B cell (primary cell): ENCODE data around the gene PHACTR2. TPM values are rescaled to one million over a fixed set of nuclear protein-coding genes. Genes with fewer than 3 reads are reported as not detected.

Source experiments
- ATAC-seq: fragments of 200-7000 bp; cut with Tn5 transposase; one replicate; pipeline ENCODE4 v1.10.0; 2021; ENCODE audit warnings: low read depth, mild to moderate bottlenecking, moderate number of reproducible peaks, moderate library complexity
- CTCF ChIA-PET: fragments of 350-600 bp; sonication (Branson Sonifier 250); formaldehyde crosslinking; loops from one replicate; lab custom pipeline; 2021; ENCODE audit warnings: antibody characterized with exemption, inconsistent platforms; lab: Charles Lee
- POLR2A ChIA-PET: fragments of 350-600 bp; sonication (Branson Sonifier 250); formaldehyde crosslinking; loops from one replicate; lab custom pipeline; 2021; ENCODE audit warnings: antibody characterized with exemption; lab: Charles Lee
- DNase-seq: peaks from one replicate; pipeline ENCODE4 v3.0.0; 2013
- H2AFZ ChIP-seq: 2 replicates; pipeline ENCODE4 v1.6.1; 2012; ENCODE audit warnings: mild to moderate bottlenecking, low read depth, low read length; ENCODE audit not compliant: insufficient read depth, poor library complexity, severe bottlenecking
- H3K27ac ChIP-seq, 2 donors: 1 replicate in 1 of 2; 2 replicates in 1 of 2; pipeline ENCODE4 v1.5.1; 2012 to 2013; ENCODE audit warnings: low read length in 2 of 2, mild to moderate bottlenecking in 2 of 2, moderate library complexity in 1 of 2
- H3K27me3 ChIP-seq, 4 experiments: fragments of 200-600 bp in 1 of 4; sonication (generic) in 1 of 4; replicated peaks in 1 of 4; 1 replicate in 2 of 4; 2 replicates in 2 of 4; pipeline versions ENCODE4 v1.6.1 to v1.7.0; 2013 to 2016; ENCODE audit warnings: low read length in 3 of 4, mild to moderate bottlenecking in 2 of 4, mixed read lengths in 1 of 4, moderate library complexity in 1 of 4; ENCODE audit not compliant: insufficient read depth in 4 of 4, control insufficient read depth in 3 of 4; ENCODE audit errors: control extremely low read depth in 1 of 4
- H3K36me3 ChIP-seq, 2 experiments: replicated peaks in 1 of 2; 1 replicate in 1 of 2; 2 replicates in 1 of 2; pipeline versions ENCODE4 v1.6.1 to v1.7.1; 2013; ENCODE audit warnings: low read length in 1 of 2; ENCODE audit not compliant: insufficient read depth in 2 of 2, control insufficient read depth in 1 of 2; ENCODE audit errors: control extremely low read depth in 1 of 2, extremely low read depth in 1 of 2
- H3K4me1 ChIP-seq, 2 donors: fragments of 200-600 bp in 1 of 2; sonication (generic) in 1 of 2; 1 replicate in 1 of 2; 2 replicates in 1 of 2; pipeline versions ENCODE4 v1.5.1 to v1.6.1; 2013 to 2017; ENCODE audit warnings: low read length in 2 of 2; ENCODE audit not compliant: control insufficient read depth in 2 of 2, insufficient read depth in 2 of 2
- H3K4me2 ChIP-seq: replicated peaks from 2 replicates; pipeline ENCODE3; 2012; ENCODE audit warnings: mild to moderate bottlenecking, low read depth, low read length; ENCODE audit not compliant: poor library complexity, severe bottlenecking
- H3K4me3 ChIP-seq, 5 experiments: fragments of 200-600 bp in 1 of 5; sonication (generic) in 1 of 5; 1 replicate in 3 of 5; 2 replicates in 2 of 5; pipeline versions ENCODE4 v1.5.1 to v1.7.0; 2011 to 2016; ENCODE audit warnings: low read length in 4 of 5, mild to moderate bottlenecking in 4 of 5, low read depth in 2 of 5, control low read depth in 1 of 5, moderate library complexity in 1 of 5; ENCODE audit not compliant: insufficient read depth in 1 of 5; ENCODE audit errors: control extremely low read depth in 1 of 5, extremely low read depth in 1 of 5
- H3K79me2 ChIP-seq: fragments of 200-600 bp; sonication (generic); one replicate; pipeline ENCODE4 v1.6.0; 2016; ENCODE audit warnings: low read length; ENCODE audit not compliant: control insufficient read depth, insufficient read depth
- H3K9ac ChIP-seq: fragments of 200-600 bp; sonication (generic); 2 replicates; pipeline ENCODE4 v1.6.1; 2017; ENCODE audit warnings: mild to moderate bottlenecking, low read length, moderate library complexity
- H3K9me3 ChIP-seq, 3 donors: one replicate each; pipeline versions ENCODE4 v1.6.1 to v1.7.1; 2013; ENCODE audit warnings: low read length in 2 of 3; ENCODE audit not compliant: control insufficient read depth in 2 of 3, insufficient read depth in 1 of 3; ENCODE audit errors: control extremely low read depth in 1 of 3
- H4K20me1 ChIP-seq: 2 replicates; pipeline ENCODE4 v1.6.0; 2012; ENCODE audit warnings: mild to moderate bottlenecking, low read length; ENCODE audit not compliant: insufficient read depth, control insufficient read depth, poor library complexity, severe bottlenecking
- H3K27ac Mint-ChIP-seq: one replicate; pipeline ENCODE4 v1.8.0; 2021; ENCODE audit warnings: mixed read lengths
- H3K27me3 Mint-ChIP-seq: one replicate; pipeline ENCODE4 v1.8.0; 2021; ENCODE audit warnings: mixed read lengths
- H3K4me1 Mint-ChIP-seq: one replicate; pipeline ENCODE4 v1.8.0; 2021; ENCODE audit warnings: mixed read lengths
- H3K4me3 Mint-ChIP-seq: one replicate; pipeline ENCODE4 v1.8.0; 2021; ENCODE audit warnings: mixed read lengths
- H3K9me3 Mint-ChIP-seq: one replicate; pipeline ENCODE4 v1.8.0; 2022; ENCODE audit warnings: mixed read lengths; ENCODE audit not compliant: insufficient read depth
- EZH2 ChIP-seq: IDR thresholded peaks from 2 replicates; pipeline ENCODE4 v1.6.1; 2012; ENCODE audit warnings: borderline replicate concordance, low read depth, mild to moderate bottlenecking, moderate library complexity, low read length; ENCODE audit not compliant: insufficient read depth, poor library complexity, severe bottlenecking
- WGBS: methylation state at CpG from one replicate; pipeline ENCODE4 v1.1.5; 2013; ENCODE audit warnings: missing lambda C conversion rate; ENCODE audit not compliant: insufficient coverage; 5-methylcytosine and 5-hydroxymethylcytosine counted together
- intact Hi-C: fragments of 100-400 bp; cut with micrococcal nuclease; formaldehyde crosslinking; loops from one replicate; pipeline ENCODE4 v1.10.0; 2022
- polyA plus RNA-seq: library from polyadenylated mRNA; depleted of rRNA; stranded (reverse); fragments of >200 nt; gene quantifications from 2 replicates; pipeline ENCODE4 v1.2.3, GENCODE V29; 2012
- small RNA-seq: library from RNA; depleted of rRNA; stranded (forward); fragments of <200 nt; gene quantifications from one replicate; pipeline ENCODE3, GENCODE V24; 2012; ENCODE audit warnings: low replicate concordance, low read depth; ENCODE audit not compliant: insufficient read length
- total RNA-seq, 2 donors: library from RNA; stranded (reverse); fragments of 120-200 nt in 1 of 2; gene quantifications; 1 replicate in 1 of 2; 2 replicates in 1 of 2; pipeline versions ENCODE4 v1.2.3 to v1.2.4, GENCODE V29; 2013 to 2022
- TF ChIP-seq, protein P1 (sequence below): fragments of 200-600 bp; IDR thresholded peaks from one replicate; pipeline ENCODE4 v1.8.0; 2022; ENCODE audit warnings: antibody characterized with exemption, mild to moderate bottlenecking

Gene PHACTR2
- total and polyA plus RNA-seq, 2 donors (not counting 1 experiment from before 2014, with no cell fraction given), result 1.1 to 10.6 TPM

- ChIA-PET POLR2A (no interaction called here), CTCF (no interaction called here)
- Histone ChIP-seq H3K9ac (no peak overlapping the region), H3K9me3 (peaks cover 0 to 18% (median 0%) of the 10 kb centered on the region in 3 donors), H3K4me3 (no peak overlapping the region), H3K36me3 (no peaks in the 10 kb centered on the region), H3K27ac (no peak overlapping the region), H3K27me3 (no peaks in the 10 kb centered on the region), H4K20me1 (no peaks in the 10 kb centered on the region), H3K4me1 (no peaks in the 10 kb centered on the region), H3K4me2 (no peak overlapping the region), H2AFZ (no peak overlapping the region), H3K79me2 (no peaks in the 10 kb centered on the region)
- intact Hi-C loops, result no loop called here
- Mint-ChIP-seq H3K4me1 (peaks cover 4% of the 10 kb centered on the region), H3K27ac (no peak overlapping the region), H3K9me3 (peaks cover 2% of the 10 kb centered on the region), H3K27me3 (no peaks in the 10 kb centered on the region), H3K4me3 (no peak overlapping the region)
- 95% methylated on average over 2 of the region's 3 CpGs for WGBS
- TF ChIP-seq EZH2, result no peak
- TF ChIP-seq, protein P1, sequence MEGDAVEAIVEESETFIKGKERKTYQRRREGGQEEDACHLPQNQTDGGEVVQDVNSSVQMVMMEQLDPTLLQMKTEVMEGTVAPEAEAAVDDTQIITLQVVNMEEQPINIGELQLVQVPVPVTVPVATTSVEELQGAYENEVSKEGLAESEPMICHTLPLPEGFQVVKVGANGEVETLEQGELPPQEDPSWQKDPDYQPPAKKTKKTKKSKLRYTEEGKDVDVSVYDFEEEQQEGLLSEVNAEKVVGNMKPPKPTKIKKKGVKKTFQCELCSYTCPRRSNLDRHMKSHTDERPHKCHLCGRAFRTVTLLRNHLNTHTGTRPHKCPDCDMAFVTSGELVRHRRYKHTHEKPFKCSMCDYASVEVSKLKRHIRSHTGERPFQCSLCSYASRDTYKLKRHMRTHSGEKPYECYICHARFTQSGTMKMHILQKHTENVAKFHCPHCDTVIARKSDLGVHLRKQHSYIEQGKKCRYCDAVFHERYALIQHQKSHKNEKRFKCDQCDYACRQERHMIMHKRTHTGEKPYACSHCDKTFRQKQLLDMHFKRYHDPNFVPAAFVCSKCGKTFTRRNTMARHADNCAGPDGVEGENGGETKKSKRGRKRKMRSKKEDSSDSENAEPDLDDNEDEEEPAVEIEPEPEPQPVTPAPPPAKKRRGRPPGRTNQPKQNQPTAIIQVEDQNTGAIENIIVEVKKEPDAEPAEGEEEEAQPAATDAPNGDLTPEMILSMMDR, result no peak
- ATAC-seq (no peak), DNase-seq (no peak)
Measured at GRCh38 chr6:143878272-143878760, 200.6 kb downstream of the PHACTR2 start.

- no peaks in the 10 kb centered on the region for H3K27me3 Mint-ChIP-seq
- ATAC-seq (no peak), DNase-seq (no peak)
- Histone ChIP-seq H3K9me3 (peaks cover 0 to 11% (median 0%) of the 10 kb centered on the region in 3 donors), H3K36me3 (no peaks in the 10 kb centered on the region), H3K4me3 (no peak overlapping the region), H4K20me1 (no peaks in the 10 kb centered on the region), H2AFZ (no peak overlapping the region), H3K27me3 (no peaks in the 10 kb centered on the region), H3K79me2 (no peaks in the 10 kb centered on the region), H3K27ac (no peak overlapping the region), H3K4me2 (no peak overlapping the region), H3K4me1 (no peaks in the 10 kb centered on the region), H3K9ac (no peak overlapping the region)
- ChIA-PET POLR2A (no interaction called here), CTCF (no interaction called here)
- intact Hi-C loops, result no loop called here
- peaks cover 2% of the 10 kb centered on the region for H3K9me3 Mint-ChIP-seq
- TF ChIP-seq, protein P1, result no peak
- H3K4me1 Mint-ChIP-seq, result no peaks in the 10 kb centered on the region
- no peak overlapping the region for H3K4me3 Mint-ChIP-seq
- 100% methylated on average over 1 of the region's 2 CpGs for WGBS
- H3K27ac Mint-ChIP-seq, result no peak overlapping the region
Measured at GRCh38 chr6:143880412-143880811, 202.6 kb downstream of the PHACTR2 start.

Small RNA genes within 50 kb of the gene (small RNA-seq; reads per million reads assigned to genes)
- gene ZC2HC1B, result not detected

Other genes starting within 250 kb of the PHACTR2 start
- 15.2 and 16.0 TPM in 2 replicates for gene ADAT2, start 227.3 kb upstream of the PHACTR2 start, total RNA-seq
- gene ADAT2, start 227.3 kb upstream of the PHACTR2 start, polyA plus RNA-seq, result 13.6 and 18.6 TPM in 2 replicates
- gene PEX3, start 227.2 kb upstream of the PHACTR2 start, total RNA-seq, result 23.2 and 31.1 TPM in 2 replicates
- gene PEX3, start 227.2 kb upstream of the PHACTR2 start, polyA plus RNA-seq, result 5.5 and 9.3 TPM in 2 replicates
- 8.3 and 8.8 TPM in 2 replicates for gene FUCA2, start 166.2 kb upstream of the PHACTR2 start, total RNA-seq
- gene FUCA2, start 166.2 kb upstream of the PHACTR2 start, polyA plus RNA-seq, result 3.6 and 4.3 TPM in 2 replicates
- 23.6 and 27.3 TPM in 2 replicates for gene LTV1, start 165.4 kb downstream of the PHACTR2 start, total RNA-seq
- gene LTV1, start 165.4 kb downstream of the PHACTR2 start, polyA plus RNA-seq, result 7.8 and 19.8 TPM in 2 replicates
- gene ZC2HC1B, start 186.5 kb downstream of the PHACTR2 start, total RNA-seq, result 0.84 and 0.92 TPM in 2 replicates
- gene ZC2HC1B, start 186.5 kb downstream of the PHACTR2 start, polyA plus RNA-seq, result 0.36 and 0.51 TPM in 2 replicates